ENCODE results near the gene CAND1.

DNA sequence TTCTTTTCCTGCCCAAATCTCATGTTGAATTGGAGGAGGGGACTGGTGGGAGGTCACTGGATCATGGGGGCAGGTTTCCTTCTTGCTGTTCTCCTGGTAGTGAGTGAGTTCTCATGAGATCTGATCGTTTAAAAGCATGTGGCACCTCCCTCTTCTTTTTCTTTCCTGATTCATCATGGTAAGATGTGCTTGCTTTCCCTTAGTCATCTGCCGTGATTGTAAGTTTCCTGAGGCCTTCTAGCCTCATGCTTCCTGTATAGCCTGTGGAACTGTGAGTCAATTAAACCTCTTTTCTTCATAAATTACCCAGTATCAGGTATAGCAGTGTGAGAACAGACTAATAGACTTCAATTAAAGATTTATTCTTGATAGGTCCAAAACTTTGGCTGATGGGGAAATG is 83.5 kb downstream of the CAND1 start:
- TF ChIP-seq POLR2AphosphoS5 (IDR thresholded peaks at IDR 0.05; ENCODE audit: low read depth, low read length) (no peak), POLR2A (IDR thresholded peaks at IDR 0.05; ENCODE audit: low read depth, low read length) (no peak), TAF1 (IDR thresholded peaks at IDR 0.05; ENCODE audit: borderline replicate concordance, low read depth, low read length) (no peak)

All from GM12892 (cell line).